GM12872 (cell line): ENCODE results near the gene CPNE4.
A peak's percentile ranks its signal among the peaks of the same experiment; 100 is the strongest.

Experiments
- TF ChIP-seq, protein P1 (sequence below): IDR thresholded peaks from 3 replicates; pipeline ENCODE4 v1.5.1; 2011; ENCODE audit warnings: low read depth, mild to moderate bottlenecking, low read length, moderate library complexity; ENCODE audit not compliant: insufficient read depth

The CPNE4 gene

DNA sequence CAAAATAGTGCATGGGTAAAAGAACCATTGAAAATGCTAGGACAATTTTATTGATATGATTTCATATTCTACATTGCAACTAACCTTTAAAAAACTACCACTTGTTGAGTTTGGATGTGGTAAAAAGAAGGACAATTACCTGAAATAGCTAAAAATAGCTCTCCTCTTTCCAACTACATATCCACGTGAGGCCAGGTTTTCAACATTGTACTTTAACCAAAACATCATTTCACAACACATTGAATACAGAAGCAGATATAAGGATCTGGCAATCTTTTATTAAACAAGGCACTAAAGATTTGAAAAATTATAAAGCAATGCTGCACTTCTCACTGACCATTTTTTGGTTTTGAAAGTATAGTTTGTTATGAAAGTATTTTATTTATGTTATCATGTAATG, 504.0 kb downstream of the CPNE4 start:
- TF ChIP-seq, protein P1, sequence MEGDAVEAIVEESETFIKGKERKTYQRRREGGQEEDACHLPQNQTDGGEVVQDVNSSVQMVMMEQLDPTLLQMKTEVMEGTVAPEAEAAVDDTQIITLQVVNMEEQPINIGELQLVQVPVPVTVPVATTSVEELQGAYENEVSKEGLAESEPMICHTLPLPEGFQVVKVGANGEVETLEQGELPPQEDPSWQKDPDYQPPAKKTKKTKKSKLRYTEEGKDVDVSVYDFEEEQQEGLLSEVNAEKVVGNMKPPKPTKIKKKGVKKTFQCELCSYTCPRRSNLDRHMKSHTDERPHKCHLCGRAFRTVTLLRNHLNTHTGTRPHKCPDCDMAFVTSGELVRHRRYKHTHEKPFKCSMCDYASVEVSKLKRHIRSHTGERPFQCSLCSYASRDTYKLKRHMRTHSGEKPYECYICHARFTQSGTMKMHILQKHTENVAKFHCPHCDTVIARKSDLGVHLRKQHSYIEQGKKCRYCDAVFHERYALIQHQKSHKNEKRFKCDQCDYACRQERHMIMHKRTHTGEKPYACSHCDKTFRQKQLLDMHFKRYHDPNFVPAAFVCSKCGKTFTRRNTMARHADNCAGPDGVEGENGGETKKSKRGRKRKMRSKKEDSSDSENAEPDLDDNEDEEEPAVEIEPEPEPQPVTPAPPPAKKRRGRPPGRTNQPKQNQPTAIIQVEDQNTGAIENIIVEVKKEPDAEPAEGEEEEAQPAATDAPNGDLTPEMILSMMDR: no peak

DNA sequence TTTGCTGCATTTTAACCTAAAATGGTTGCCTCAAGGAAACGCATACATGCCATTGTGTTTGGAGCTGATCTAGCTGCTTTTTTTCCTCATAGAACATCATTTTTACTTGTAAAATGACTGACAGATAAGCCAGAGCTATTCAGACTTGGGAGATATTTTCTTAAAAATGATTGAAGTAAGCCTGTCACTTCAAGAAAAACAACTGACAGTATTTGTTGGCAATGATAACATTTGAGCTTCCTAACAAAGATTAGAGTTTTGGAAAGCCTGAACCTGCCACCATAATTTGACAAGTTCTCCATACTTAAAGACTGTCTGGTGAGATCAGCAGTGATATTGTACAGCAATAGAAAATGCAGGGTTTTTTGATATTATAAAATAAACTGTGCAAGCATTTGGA, 504.4 kb downstream of the CPNE4 start:
- TF ChIP-seq, protein P1: no peak

GRCh38 chr3:131526801-131527347, 507.9 kb downstream of the CPNE4 start:
- TF ChIP-seq, protein P1: peak; percentile 22; the same call in 2 of the 3 replicates

GRCh38 chr3:131518680-131519079, 516.1 kb downstream of the CPNE4 start:
- TF ChIP-seq, protein P1: no peak

DNA sequence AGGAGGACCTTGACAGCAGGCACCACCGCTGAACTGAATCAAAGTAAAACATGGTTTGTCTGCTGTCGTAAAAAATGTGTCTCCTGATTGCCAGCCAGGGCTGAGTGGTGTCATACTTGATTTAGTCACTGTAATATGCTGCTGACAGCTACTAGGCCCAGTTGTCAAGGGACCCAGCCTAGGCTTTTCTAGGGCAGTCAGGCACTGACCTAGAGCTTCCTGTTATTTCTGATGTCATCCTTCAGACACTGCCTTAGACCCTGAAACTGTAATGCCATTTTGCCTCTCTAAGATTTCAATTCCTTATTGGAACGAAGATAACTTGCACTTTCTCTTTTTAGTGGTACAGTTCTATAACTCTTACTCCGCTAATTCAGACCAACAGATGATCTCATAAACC, 529.4 kb downstream of the CPNE4 start:
- TF ChIP-seq, protein P1: no peak

GRCh38 chr3:131503320-131503635, 531.5 kb downstream of the CPNE4 start:
- TF ChIP-seq, protein P1: no peak

DNA sequence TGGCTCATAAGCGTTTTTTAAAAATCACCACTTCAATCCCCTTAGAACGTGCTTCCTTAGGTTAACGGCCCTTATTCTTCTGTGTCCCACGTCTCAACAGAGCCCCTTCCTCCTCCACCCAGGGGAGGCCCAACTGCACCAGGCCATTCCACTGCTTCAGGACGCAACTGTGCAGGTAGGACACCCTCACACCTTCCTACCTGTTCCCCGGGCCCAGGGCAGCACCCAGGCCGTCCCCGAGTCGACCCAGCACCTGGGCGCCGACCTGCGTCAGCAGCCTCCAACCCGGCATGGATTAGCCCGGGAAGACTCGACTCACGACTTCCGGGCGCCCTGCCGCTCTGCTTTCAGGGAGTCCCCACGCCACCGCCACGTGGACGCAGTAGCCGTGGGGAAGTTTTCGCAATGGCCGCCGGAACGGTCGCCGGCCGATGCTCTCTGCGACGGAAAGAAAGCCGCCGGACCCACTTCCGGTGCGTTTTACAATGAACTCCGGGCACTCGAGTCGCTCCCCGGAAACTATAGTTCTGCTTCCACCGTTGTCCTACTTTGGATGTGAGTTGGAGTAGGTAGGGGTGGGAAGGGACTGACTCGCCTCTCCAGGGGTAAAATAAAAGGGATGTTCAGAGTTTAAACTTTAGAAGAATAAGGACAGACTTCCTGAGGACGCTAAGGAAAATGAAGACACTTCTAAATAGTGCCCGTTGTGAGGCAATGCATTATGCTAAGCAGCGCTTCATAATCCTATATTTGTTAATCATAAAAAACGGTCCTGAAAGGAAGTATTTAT, 532.1 kb downstream of the CPNE4 start, which contains the start of gene MRPL3:
MRPL3 (minus strand) TSS at position 442 of the 790 bp plus-strand sequence; CDS start at position 292, 150 bp downstream.
- TF ChIP-seq, protein P1: no peak
